NCI-H1694 (cell line): ENCODE data around the gene ADAP1.
"Not testable (repeated sequence)": the region's sequence is repeated elsewhere in the genome, so short reads cannot be mapped to it uniquely, and the experiment has no call there.

ENCODE experiments used
- DNase-seq: peaks from one replicate; lab custom pipeline; 2025; lab: John Stamatoyannopoulos, UW

The ADAP1 gene, protein sequence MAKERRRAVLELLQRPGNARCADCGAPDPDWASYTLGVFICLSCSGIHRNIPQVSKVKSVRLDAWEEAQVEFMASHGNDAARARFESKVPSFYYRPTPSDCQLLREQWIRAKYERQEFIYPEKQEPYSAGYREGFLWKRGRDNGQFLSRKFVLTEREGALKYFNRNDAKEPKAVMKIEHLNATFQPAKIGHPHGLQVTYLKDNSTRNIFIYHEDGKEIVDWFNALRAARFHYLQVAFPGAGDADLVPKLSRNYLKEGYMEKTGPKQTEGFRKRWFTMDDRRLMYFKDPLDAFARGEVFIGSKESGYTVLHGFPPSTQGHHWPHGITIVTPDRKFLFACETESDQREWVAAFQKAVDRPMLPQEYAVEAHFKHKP

DNA sequence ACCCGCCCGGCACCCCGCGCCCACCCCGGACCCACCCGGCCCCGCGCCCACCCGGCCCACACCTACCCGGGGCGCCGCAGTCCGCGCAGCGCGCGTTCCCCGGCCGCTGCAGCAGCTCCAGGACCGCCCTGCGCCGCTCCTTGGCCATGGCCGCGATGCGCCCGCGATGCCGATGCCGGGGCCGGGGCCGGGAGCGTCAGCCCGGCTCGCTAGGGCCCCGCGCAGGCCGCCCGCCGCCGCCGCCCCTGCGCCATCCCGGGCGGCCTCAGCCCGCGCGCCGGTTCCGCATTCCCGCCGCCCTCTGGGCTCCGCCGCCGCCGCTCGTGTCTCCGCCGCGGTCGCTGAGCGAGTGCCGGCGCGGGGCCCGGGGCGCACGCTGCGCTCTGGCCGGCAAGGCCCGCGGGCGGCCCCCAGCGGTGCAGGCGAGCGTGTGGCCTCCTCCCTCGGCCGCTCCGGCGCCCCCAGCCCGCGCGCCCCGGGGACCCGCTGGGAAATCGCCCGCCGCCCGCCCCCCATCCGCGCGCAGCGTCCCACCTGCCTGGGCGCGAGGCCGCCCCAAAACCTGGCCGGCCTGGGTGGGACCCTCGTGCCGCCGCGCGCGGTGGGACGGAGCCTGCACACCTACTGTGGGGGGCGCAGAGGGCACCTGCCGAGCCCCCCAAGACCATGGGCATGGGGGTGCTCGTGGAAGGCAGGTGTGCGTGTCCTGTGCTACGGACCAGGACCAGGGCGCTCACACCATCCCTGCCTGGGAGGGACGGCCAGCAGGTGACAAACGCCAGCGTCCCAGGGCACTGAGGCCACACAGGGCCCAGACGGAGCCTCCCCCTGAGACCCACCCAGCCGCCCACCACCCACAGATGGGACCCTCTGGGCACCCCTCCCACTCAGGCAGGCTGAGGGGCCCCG, at the start of gene ADAP1:
ADAP1 (minus strand) TSS at position 351 of the 909 bp plus-strand sequence; CDS start at position 148, 203 bp downstream.
- DNase-seq, result no peak

- DNase-seq, result not testable (repeated sequence)
These were observed 48.0 kb upstream of the ADAP1 start for GRCh38 chr7:1002445-1002844.

GRCh38 chr7:1002026-1002425, 47.5 kb upstream of the ADAP1 start:
- not testable (repeated sequence) for DNase-seq

DNA sequence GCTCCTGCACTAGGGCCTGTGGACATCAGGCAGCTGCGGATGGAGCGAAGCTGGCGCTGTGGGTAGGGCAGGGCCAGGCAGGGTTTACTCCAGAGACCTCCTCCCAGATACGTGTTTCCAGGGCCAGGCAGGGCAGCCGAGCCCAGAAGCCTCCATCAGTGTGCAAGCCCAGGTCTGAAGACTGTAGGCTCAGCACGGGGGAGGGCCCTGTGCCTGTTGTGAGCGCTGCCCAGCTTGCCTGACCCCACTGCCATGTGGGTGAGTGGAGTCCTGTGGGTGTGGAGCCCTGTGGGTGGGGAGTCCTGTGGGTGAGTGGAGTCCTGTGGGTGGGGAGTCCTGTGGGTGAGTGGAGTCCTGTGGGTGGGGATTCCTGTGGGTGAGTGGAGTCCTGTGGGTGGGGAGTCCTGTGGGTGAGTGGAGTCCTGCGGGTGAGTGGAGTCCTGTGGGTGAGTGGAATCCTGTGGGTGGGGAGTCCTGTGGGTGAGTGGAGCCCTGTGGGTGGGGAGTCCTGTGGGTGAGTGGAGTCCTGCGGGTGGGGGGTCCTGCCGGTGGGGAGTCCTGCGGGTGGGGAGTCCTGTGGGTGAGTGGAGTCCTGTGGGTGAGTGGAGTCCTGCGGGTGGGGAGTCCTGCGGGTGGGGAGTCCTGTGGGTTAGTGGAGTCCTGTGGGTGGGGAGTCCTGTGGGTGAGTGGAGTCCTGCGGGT, 46.7 kb upstream of the ADAP1 start:
- DNase-seq, result not testable (repeated sequence)

GRCh38 chr7:999941-1000935, 45.8 kb upstream of the ADAP1 start:
- DNase-seq, result no peak

DNA sequence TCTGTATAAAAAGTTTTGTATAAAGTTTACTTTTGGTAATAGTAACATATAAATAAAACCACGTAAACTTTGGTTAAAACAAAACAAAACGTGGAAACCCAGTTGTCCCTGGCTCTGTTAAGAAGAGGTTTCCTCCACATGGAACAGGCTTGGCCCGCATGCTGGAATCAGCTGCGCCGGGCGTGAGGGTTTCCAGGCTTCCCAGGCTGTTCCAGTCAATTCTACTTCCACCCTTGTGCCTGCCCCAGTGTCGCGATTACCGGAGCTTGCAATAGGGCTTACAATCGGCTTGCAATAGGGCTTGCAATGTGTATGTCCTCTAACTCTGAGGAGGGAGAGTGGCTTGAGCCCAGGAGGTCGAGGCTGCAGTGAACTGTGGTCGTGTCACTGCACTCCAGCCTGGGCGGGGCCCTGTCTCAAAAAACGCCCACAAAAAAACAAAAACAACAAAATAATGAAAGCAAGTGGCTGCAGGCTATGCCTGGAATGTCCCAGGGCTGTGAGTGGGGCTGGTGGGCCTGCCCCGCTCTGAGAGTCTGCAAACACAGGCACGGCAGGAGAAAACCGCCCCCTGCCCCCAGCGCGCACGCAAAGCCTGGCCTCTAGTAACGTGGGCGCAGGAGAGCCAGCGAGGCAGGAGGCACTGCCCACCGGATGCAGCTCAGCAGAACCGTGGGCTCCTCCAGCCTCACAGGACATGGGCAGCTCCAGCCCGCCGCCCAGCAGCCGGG, 44.8 kb upstream of the ADAP1 start:
- DNase-seq, result no peak

- no peak for DNase-seq
These were observed 43.2 kb upstream of the ADAP1 start for GRCh38 chr7:997404-998395.

GRCh38 chr7:996079-996872, 41.8 kb upstream of the ADAP1 start:
- no peak for DNase-seq

GRCh38 chr7:995571-995970, 41.1 kb upstream of the ADAP1 start:
- DNase-seq, result no peak

GRCh38 chr7:994592-995308, 40.3 kb upstream of the ADAP1 start:
- no peak for DNase-seq

- DNase-seq, result peak; percentile 91
These were observed 38.5 kb upstream of the ADAP1 start for GRCh38 chr7:992709-993607.

GRCh38 chr7:991729-992656, 37.5 kb upstream of the ADAP1 start:
- DNase-seq, result no peak

GRCh38 chr7:990933-991728, 36.7 kb upstream of the ADAP1 start:
- DNase-seq, result no peak

GRCh38 chr7:990352-990932, 36.0 kb upstream of the ADAP1 start:
- DNase-seq, result no peak
